ENCODE data around the gene LGALS12. TPM values are rescaled to one million over a fixed set of nuclear protein-coding genes. Genes with fewer than 3 reads are reported as not detected.
"Not testable (repeated sequence)": the region's sequence is repeated elsewhere in the genome, so short reads cannot be mapped to it uniquely, and the experiment has no call there.

LGALS12 gene
- total RNA-seq, 2 experiments from 2014 or later = not detected

- TF ChIP-seq, protein P1, sequence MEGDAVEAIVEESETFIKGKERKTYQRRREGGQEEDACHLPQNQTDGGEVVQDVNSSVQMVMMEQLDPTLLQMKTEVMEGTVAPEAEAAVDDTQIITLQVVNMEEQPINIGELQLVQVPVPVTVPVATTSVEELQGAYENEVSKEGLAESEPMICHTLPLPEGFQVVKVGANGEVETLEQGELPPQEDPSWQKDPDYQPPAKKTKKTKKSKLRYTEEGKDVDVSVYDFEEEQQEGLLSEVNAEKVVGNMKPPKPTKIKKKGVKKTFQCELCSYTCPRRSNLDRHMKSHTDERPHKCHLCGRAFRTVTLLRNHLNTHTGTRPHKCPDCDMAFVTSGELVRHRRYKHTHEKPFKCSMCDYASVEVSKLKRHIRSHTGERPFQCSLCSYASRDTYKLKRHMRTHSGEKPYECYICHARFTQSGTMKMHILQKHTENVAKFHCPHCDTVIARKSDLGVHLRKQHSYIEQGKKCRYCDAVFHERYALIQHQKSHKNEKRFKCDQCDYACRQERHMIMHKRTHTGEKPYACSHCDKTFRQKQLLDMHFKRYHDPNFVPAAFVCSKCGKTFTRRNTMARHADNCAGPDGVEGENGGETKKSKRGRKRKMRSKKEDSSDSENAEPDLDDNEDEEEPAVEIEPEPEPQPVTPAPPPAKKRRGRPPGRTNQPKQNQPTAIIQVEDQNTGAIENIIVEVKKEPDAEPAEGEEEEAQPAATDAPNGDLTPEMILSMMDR (IDR thresholded peaks at IDR 0.05) = no peak
- CTCF ChIA-PET = interaction anchor here (1.0 to 1.4 kb wide), 4 partner anchors 30 to 98 kb away, joined by 3 to 5 read pairs (median 4); no protein-coding TSS in a partner anchor
- peak; percentile 43 for ATAC-seq (ENCODE audit: poor library complexity)
Measured at GRCh38 chr11:63537293-63538101, 31.6 kb downstream of the LGALS12 start.

GRCh38 chr11:63542506-63542905 is 36.6 kb downstream of the LGALS12 start:
- Histone ChIP-seq H3K27ac (ENCODE audit: low read depth in 1 of 2, low read length in 2 of 2) (peak overlapping the region in 1 of 2 donors; percentile 15), H3K4me1 (ENCODE audit: insufficient read depth, low read length) (peaks cover 47% of the 10 kb centered on the region), H3K36me3 (ENCODE audit: insufficient read depth, low read length) (peaks cover 49% of the 10 kb centered on the region)
- POLR2A ChIA-PET = interaction anchor here (2.3 kb wide), 1 partner anchor 9 kb away, joined by 11 read pairs; no protein-coding TSS in a partner anchor
- CTCF ChIA-PET; ATAC-seq (ENCODE audit: poor library complexity); H3K9me3 Mint-ChIP-seq; H3K4me3 Mint-ChIP-seq; H3K9me3 ChIP-seq (ENCODE audit: control insufficient read depth in 1 of 2, insufficient read depth in 1 of 2, low read length in 2 of 2); H3K27me3 ChIP-seq (ENCODE audit: control insufficient read depth in 1 of 2, insufficient read depth in 2 of 2, low read length in 2 of 2); H3K4me3 ChIP-seq (ENCODE audit: low read length); intact Hi-C loops (cut with DNase I, micrococcal nuclease); H3K27me3 Mint-ChIP-seq; DNase-seq: not testable (repeated sequence)
- H3K36me3 Mint-ChIP-seq (ENCODE audit: low read depth) = peaks cover 83% of the 10 kb centered on the region
- peaks cover 48% of the 10 kb centered on the region for H3K4me1 Mint-ChIP-seq (ENCODE audit: low read depth)
- H3K27ac Mint-ChIP-seq = peak overlapping the region; percentile 57

More at GRCh38 chr11:63537293-63538101, 31.6 kb downstream of the LGALS12 start:
- POLR2A ChIA-PET = interaction anchor here (0.6 to 4.8 kb wide), 19 partner anchors 10 to 232 kb away, joined by 3 to 86 read pairs (median 8); partner anchors contain the start of genes ATL3, LGALS12 and PLAAT5
- no peaks in the 10 kb centered on the region for H3K27me3 ChIP-seq (ENCODE audit: control insufficient read depth in 1 of 2, insufficient read depth in 2 of 2, low read length in 2 of 2)
- H3K4me1 ChIP-seq (ENCODE audit: insufficient read depth, low read length) = peaks cover 83% of the 10 kb centered on the region
- peaks cover 8% of the 10 kb centered on the region for H3K36me3 ChIP-seq (ENCODE audit: insufficient read depth, low read length)
- peak overlapping the region; percentile 98 for H3K27ac Mint-ChIP-seq
- peak in 1 of 14 experiments; percentile 30 for DNase-seq
- intact Hi-C loops (cut with DNase I, micrococcal nuclease) = loop anchor here in 1 of 2 experiments (1.0 to 10.0 kb wide), 2 partner anchors 16 to 97 kb away; no protein-coding TSS in a partner anchor
- no peaks in the 10 kb centered on the region for H3K9me3 Mint-ChIP-seq
- H3K36me3 Mint-ChIP-seq (ENCODE audit: low read depth) = peaks cover 45% of the 10 kb centered on the region
- H3K4me1 Mint-ChIP-seq (ENCODE audit: low read depth) = peaks cover 90% of the 10 kb centered on the region
- H3K9me3 ChIP-seq (ENCODE audit: control insufficient read depth in 1 of 2, insufficient read depth in 1 of 2, low read length in 2 of 2) = no peaks in the 10 kb centered on the region
- peak overlapping the region; percentile 100 for H3K4me3 Mint-ChIP-seq
- H3K4me3 ChIP-seq (ENCODE audit: low read length) = peak overlapping the region; percentile 90
- peak overlapping the region; percentile 81 to 82 for H3K27ac ChIP-seq (ENCODE audit: low read depth in 1 of 2, low read length in 2 of 2)
- H3K27me3 Mint-ChIP-seq = no peaks in the 10 kb centered on the region

DNA sequence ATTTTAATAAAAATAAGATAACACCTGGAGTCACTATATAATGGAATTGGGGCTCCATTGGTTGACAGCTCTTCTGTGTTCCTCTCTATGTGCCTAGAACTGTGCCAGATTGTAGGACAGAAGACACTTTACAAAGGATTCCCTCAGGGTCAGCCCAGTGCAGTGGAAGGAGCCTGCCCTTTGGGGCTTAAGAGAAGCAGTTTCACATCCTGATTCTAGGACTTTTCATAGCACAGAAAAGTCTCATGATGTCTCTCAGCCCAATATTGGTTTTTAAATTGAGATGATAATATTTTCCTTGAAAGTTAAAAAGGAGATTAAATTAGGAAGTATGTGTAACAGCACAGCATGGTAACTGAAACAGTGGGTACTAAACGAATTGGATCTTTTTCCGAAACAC is 37.8 kb downstream of the LGALS12 start:
- Mint-ChIP-seq H3K9me3 (no peaks in the 10 kb centered on the region), H3K36me3 (ENCODE audit: low read depth) (peaks cover 83% of the 10 kb centered on the region), H3K4me3 (no peak overlapping the region), H3K4me1 (ENCODE audit: low read depth) (peaks cover 36% of the 10 kb centered on the region), H3K27me3 (no peaks in the 10 kb centered on the region), H3K27ac (peak overlapping the region; percentile 57)
- Histone ChIP-seq H3K4me1 (ENCODE audit: insufficient read depth, low read length) (peaks cover 35% of the 10 kb centered on the region), H3K36me3 (ENCODE audit: insufficient read depth, low read length) (peaks cover 51% of the 10 kb centered on the region), H3K4me3 (ENCODE audit: low read length) (no peak overlapping the region), H3K9me3 (ENCODE audit: control insufficient read depth in 1 of 2, insufficient read depth in 1 of 2, low read length in 2 of 2) (no peaks in the 10 kb centered on the region), H3K27ac (ENCODE audit: low read depth in 1 of 2, low read length in 2 of 2) (peak overlapping the region in 1 of 2 donors; percentile 1), H3K27me3 (ENCODE audit: control insufficient read depth in 1 of 2, insufficient read depth in 2 of 2, low read length in 2 of 2) (no peaks in the 10 kb centered on the region)
- ChIA-PET CTCF (interaction anchor here (1.3 kb wide), 1 partner anchor 11 kb away, joined by 3 read pairs; no protein-coding TSS in a partner anchor), POLR2A (interaction anchor here (1.9 to 2.3 kb wide), 2 partner anchors 8 to 12 kb away, joined by 5 to 11 read pairs; no protein-coding TSS in a partner anchor)
- intact Hi-C loops (cut with DNase I, micrococcal nuclease) = no loop called here
- TF ChIP-seq, protein P1 (IDR thresholded peaks at IDR 0.05) = no peak
- no peak for DNase-seq
- ATAC-seq (ENCODE audit: poor library complexity) = no peak
